ENCODE measurements around the gene EFNA5. TPM values are rescaled to one million over a fixed set of nuclear protein-coding genes. Genes with fewer than 3 reads are reported as not detected.

Gene EFNA5
- total RNA-seq, 2 donors from 2014 or later, result 5.6 to 7.2 TPM

GRCh38 chr5:107630184-107630583 lies 40.6 kb downstream of the EFNA5 start:
- TF ChIP-seq POLR2AphosphoS5 (IDR thresholded peaks at IDR 0.05) (peak; percentile 14), POLR2A (IDR thresholded peaks at IDR 0.05) (no peak)

GRCh38 chr5:107624235-107624634 lies 46.5 kb downstream of the EFNA5 start:
- WGBS, result 100% methylated on average over 1 of the region's 1 CpG
- Histone ChIP-seq H3K27me3 (replicated peaks; ENCODE audit: insufficient read depth) (no peaks in the 10 kb centered on the region), H3K36me3 (no peaks in the 10 kb centered on the region), H3K9me3 (no peaks in the 10 kb centered on the region), H3K4me1 (replicated peaks) (no peaks in the 10 kb centered on the region), H3K4me3 (no peak overlapping the region), H3K27ac (no peak overlapping the region)
- DNase-seq (ENCODE audit: low spot score), result no peak
- intact Hi-C loops (cut with DNase I), result no loop called here
- TF ChIP-seq POLR2AphosphoS5 (IDR thresholded peaks at IDR 0.05) (no peak), POLR2A (IDR thresholded peaks at IDR 0.05) (no peak), CTCF (IDR thresholded peaks at IDR 0.05) (no peak)

More at GRCh38 chr5:107630184-107630583, 40.6 kb downstream of the EFNA5 start:
- Histone ChIP-seq H3K9me3 (no peaks in the 10 kb centered on the region), H3K4me1 (replicated peaks) (no peaks in the 10 kb centered on the region), H3K4me3 (no peak overlapping the region), H3K27ac (no peak overlapping the region), H3K36me3 (no peaks in the 10 kb centered on the region), H3K27me3 (replicated peaks; ENCODE audit: insufficient read depth) (no peaks in the 10 kb centered on the region)
- intact Hi-C loops (cut with DNase I), result no loop called here
- 89% methylated on average over 2 of the region's 2 CpGs for WGBS
- DNase-seq (ENCODE audit: low spot score), result no peak

- Histone ChIP-seq H3K36me3 (no peaks in the 10 kb centered on the region), H3K27ac (no peak overlapping the region), H3K4me3 (no peak overlapping the region), H3K4me1 (replicated peaks) (no peaks in the 10 kb centered on the region), H3K9me3 (no peaks in the 10 kb centered on the region), H3K27me3 (replicated peaks; ENCODE audit: insufficient read depth) (no peaks in the 10 kb centered on the region)
- 87% methylated on average over 1 of the region's 1 CpG for WGBS
- intact Hi-C loops (cut with DNase I), result no loop called here
- TF ChIP-seq POLR2AphosphoS5 (IDR thresholded peaks at IDR 0.05), result no peak
- TF ChIP-seq POLR2A (IDR thresholded peaks at IDR 0.05), result no peak
- no peak for TF ChIP-seq CTCF (IDR thresholded peaks at IDR 0.05)
- no peak for DNase-seq (ENCODE audit: low spot score)
Measured at GRCh38 chr5:107621089-107621488, 49.6 kb downstream of the EFNA5 start.

GRCh38 chr5:107619781-107620180 lies 51.0 kb downstream of the EFNA5 start:
- Histone ChIP-seq H3K27me3 (replicated peaks; ENCODE audit: insufficient read depth) (no peaks in the 10 kb centered on the region), H3K27ac (no peak overlapping the region), H3K4me1 (replicated peaks) (no peaks in the 10 kb centered on the region), H3K9me3 (no peaks in the 10 kb centered on the region), H3K4me3 (no peak overlapping the region), H3K36me3 (no peaks in the 10 kb centered on the region)
- WGBS, result 50% methylated on average over 2 of the region's 2 CpGs
- no peak for DNase-seq (ENCODE audit: low spot score)
- TF ChIP-seq POLR2A (IDR thresholded peaks at IDR 0.05), result no peak
- TF ChIP-seq CTCF (IDR thresholded peaks at IDR 0.05), result no peak
- TF ChIP-seq POLR2AphosphoS5 (IDR thresholded peaks at IDR 0.05), result no peak
- intact Hi-C loops (cut with DNase I), result no loop called here

- TF ChIP-seq POLR2AphosphoS5 (IDR thresholded peaks at IDR 0.05), result no peak
- TF ChIP-seq POLR2A (IDR thresholded peaks at IDR 0.05), result no peak
- no peak overlapping the region for H3K4me3 ChIP-seq
- no peak for DNase-seq (ENCODE audit: low spot score)
- 93% methylated on average over 3 of the region's 3 CpGs for WGBS
- no peaks in the 10 kb centered on the region for H3K36me3 ChIP-seq
- no peaks in the 10 kb centered on the region for H3K27me3 ChIP-seq (replicated peaks; ENCODE audit: insufficient read depth)
- H3K4me1 ChIP-seq (replicated peaks), result no peaks in the 10 kb centered on the region
- intact Hi-C loops (cut with DNase I), result no loop called here
- H3K27ac ChIP-seq, result no peak overlapping the region
- H3K9me3 ChIP-seq, result no peaks in the 10 kb centered on the region
Measured at GRCh38 chr5:107618242-107618641, 52.5 kb downstream of the EFNA5 start.

- WGBS, result 100% methylated on average over 1 of the region's 1 CpG
- intact Hi-C loops (cut with DNase I), result no loop called here
- H3K27me3 ChIP-seq (replicated peaks; ENCODE audit: insufficient read depth), result no peaks in the 10 kb centered on the region
- H3K36me3 ChIP-seq, result no peaks in the 10 kb centered on the region
- no peak for TF ChIP-seq CTCF (IDR thresholded peaks at IDR 0.05)
- no peak for TF ChIP-seq POLR2AphosphoS5 (IDR thresholded peaks at IDR 0.05)
- no peak for TF ChIP-seq POLR2A (IDR thresholded peaks at IDR 0.05)
- no peak overlapping the region for H3K27ac ChIP-seq
- no peak for DNase-seq (ENCODE audit: low spot score)
- H3K9me3 ChIP-seq, result no peaks in the 10 kb centered on the region
- no peaks in the 10 kb centered on the region for H3K4me1 ChIP-seq (replicated peaks)
- H3K4me3 ChIP-seq, result no peak overlapping the region
Measured at GRCh38 chr5:107617052-107617451, 53.7 kb downstream of the EFNA5 start.

Data from prostate gland (tissue), 2 donors.